ENCODE results near the gene TMEM132A.
"Not testable (repeated sequence)": the region's sequence is repeated elsewhere in the genome, so short reads cannot be mapped to it uniquely, and the experiment has no call there.

TMEM132A gene

GRCh38 chr11:60905047-60905446 is 19.2 kb upstream of the TMEM132A start:
- no peak for DNase-seq (ENCODE audit: low read depth in 2 of 2)

GRCh38 chr11:60905551-60906113 is 18.6 kb upstream of the TMEM132A start:
- DNase-seq (ENCODE audit: low read depth in 2 of 2): no peak

- DNase-seq (ENCODE audit: low read depth in 2 of 2): peak; percentile 96
These were observed 17.9 kb upstream of the TMEM132A start, which contains the start of gene PRPF19 for GRCh38 chr11:60906132-60906972. Gene PRPF19, minus strand, starts transcription at chr11:60906585. Its CDS starts 203 bp downstream, at chr11:60906382.

GRCh38 chr11:60908803-60909202 is 15.5 kb upstream of the TMEM132A start:
- DNase-seq (ENCODE audit: low read depth in 2 of 2): no peak

GRCh38 chr11:60909680-60910280 is 14.5 kb upstream of the TMEM132A start:
- not testable (repeated sequence) for DNase-seq (ENCODE audit: low read depth in 2 of 2)

GRCh38 chr11:60910281-60910687 is 14.0 kb upstream of the TMEM132A start:
- DNase-seq (ENCODE audit: low read depth in 2 of 2): no peak

- DNase-seq (ENCODE audit: low read depth in 2 of 2): no peak
These were observed 13.4 kb upstream of the TMEM132A start for GRCh38 chr11:60910711-60911380.

GRCh38 chr11:60912223-60912850 is 11.9 kb upstream of the TMEM132A start:
- no peak for DNase-seq (ENCODE audit: low read depth in 2 of 2)

GRCh38 chr11:60912851-60913528 is 11.3 kb upstream of the TMEM132A start:
- no peak for DNase-seq (ENCODE audit: low read depth in 2 of 2)

- DNase-seq (ENCODE audit: low read depth in 2 of 2): peak; percentile 73 to 77
These were observed 10.2 kb upstream of the TMEM132A start, which contains the start of gene TMEM109 for GRCh38 chr11:60913793-60914632. Gene TMEM109, plus strand, starts transcription at chr11:60914158. Its CDS starts 5,536 bp downstream, at chr11:60919694.

GRCh38 chr11:60914633-60915247 is 9.5 kb upstream of the TMEM132A start:
- peak in 1 of 2 donors; percentile 25 for DNase-seq (ENCODE audit: low read depth in 2 of 2)

GRCh38 chr11:60915248-60915914 is 8.9 kb upstream of the TMEM132A start:
- DNase-seq (ENCODE audit: low read depth in 2 of 2): peak; percentile 58

GRCh38 chr11:60916669-60917206 is 7.5 kb upstream of the TMEM132A start:
- DNase-seq (ENCODE audit: low read depth in 2 of 2): no peak

- DNase-seq (ENCODE audit: low read depth in 2 of 2): no peak
These were observed 7.0 kb upstream of the TMEM132A start for GRCh38 chr11:60917267-60917666.

GRCh38 chr11:60918251-60918938 is 5.9 kb upstream of the TMEM132A start:
- DNase-seq (ENCODE audit: low read depth in 2 of 2): no peak

- no peak for DNase-seq (ENCODE audit: low read depth in 2 of 2)
These were observed 5.4 kb upstream of the TMEM132A start for GRCh38 chr11:60918939-60919265.

GRCh38 chr11:60919320-60919719 is 4.9 kb upstream of the TMEM132A start:
- no peak for DNase-seq (ENCODE audit: low read depth in 2 of 2)

GRCh38 chr11:60919956-60920355 is 4.3 kb upstream of the TMEM132A start:
- DNase-seq (ENCODE audit: low read depth in 2 of 2): no peak
